Fibroblast of lung (primary cell): ENCODE data around the gene PRSS36. TPM values are rescaled to one million over a fixed set of nuclear protein-coding genes. Genes with fewer than 3 reads are reported as not detected.
A peak's percentile ranks its signal among the peaks of the same experiment; 100 is the strongest.
"Not testable (repeated sequence)": the region's sequence is repeated elsewhere in the genome, so short reads cannot be mapped to it uniquely, and the experiment has no call there.

Source experiments
- DNase-seq, 2 donors: peaks; one replicate each; pipeline versions ENCODE4 v3.0.0 to v3.0.0-alpha.2; 2010; ENCODE audit warnings: low read depth in 2 of 2
- H2AFZ ChIP-seq: 2 replicates; pipeline ENCODE4 v1.5.1; 2012; ENCODE audit warnings: low read length, control low read depth, inconsistent platforms
- H3K27ac ChIP-seq: 2 replicates; pipeline ENCODE4 v1.5.1; 2011; ENCODE audit warnings: low read length, control low read depth; ENCODE audit not compliant: insufficient read depth
- H3K27me3 ChIP-seq: 2 replicates; pipeline ENCODE4 v1.5.1; 2011; ENCODE audit warnings: mild to moderate bottlenecking, low read length; ENCODE audit not compliant: control insufficient read depth, insufficient read depth
- H3K36me3 ChIP-seq: 2 replicates; pipeline ENCODE4 v1.5.1; 2011; ENCODE audit warnings: low read length; ENCODE audit not compliant: control insufficient read depth, insufficient read depth
- H3K4me1 ChIP-seq: 2 replicates; pipeline ENCODE4 v1.5.1; 2011; ENCODE audit warnings: low read length; ENCODE audit not compliant: control insufficient read depth, insufficient read depth; ENCODE audit errors: extremely low read depth
- H3K4me2 ChIP-seq: 2 replicates; pipeline ENCODE4 v1.5.1; 2011; ENCODE audit warnings: low read length, control low read depth; ENCODE audit not compliant: insufficient read depth; ENCODE audit errors: extremely low read depth
- H3K4me3 ChIP-seq, 4 experiments: fragments of 200-600 bp in 1 of 4; sonication (generic) in 1 of 4; replicated peaks in 1 of 4; 2 replicates each; pipeline ENCODE4 v1.5.1; 2011 to 2016; ENCODE audit warnings: low read length in 4 of 4, low read depth in 3 of 4, mild to moderate bottlenecking in 3 of 4, control low read depth in 2 of 4, inconsistent platforms in 1 of 4, mixed read lengths in 1 of 4; ENCODE audit not compliant: insufficient read depth in 1 of 4; ENCODE audit errors: control extremely low read depth in 1 of 4
- H3K79me2 ChIP-seq: 2 replicates; pipeline ENCODE4 v1.5.1; 2012; ENCODE audit warnings: mild to moderate bottlenecking, low read length, inconsistent platforms; ENCODE audit not compliant: control insufficient read depth, insufficient read depth
- H3K9ac ChIP-seq: 2 replicates; pipeline ENCODE4 v1.5.1; 2011; ENCODE audit warnings: mild to moderate bottlenecking, low read length, control low read depth; ENCODE audit not compliant: insufficient read depth
- H3K9me3 ChIP-seq: 2 replicates; pipeline ENCODE4 v1.5.1; 2012; ENCODE audit warnings: low read depth, low read length; ENCODE audit not compliant: control insufficient read depth, insufficient read depth
- H4K20me1 ChIP-seq: 2 replicates; pipeline ENCODE4 v1.5.1; 2011; ENCODE audit warnings: low read length; ENCODE audit not compliant: control insufficient read depth, insufficient read depth; ENCODE audit errors: extremely low read depth
- CTCF ChIP-seq, 2 donors: IDR thresholded peaks in 1 of 2; conservative IDR thresholded peaks in 1 of 2; 1 replicate in 1 of 2; 2 replicates in 1 of 2; pipeline ENCODE4 v1.5.1; 2011 to 2012; ENCODE audit warnings: low read length in 2 of 2, control low read depth in 1 of 2, inconsistent platforms in 1 of 2, low read depth in 1 of 2, mild to moderate bottlenecking in 1 of 2
- EZH2 ChIP-seq: IDR thresholded peaks from 2 replicates; pipeline ENCODE4 v1.5.1; 2012; ENCODE audit warnings: low read length, control low read depth, mild to moderate bottlenecking; ENCODE audit errors: missing control alignments
- polyA plus RNA-seq, 2 donors: library from polyadenylated mRNA; depleted of rRNA in 1 of 2; stranded (reverse) in 1 of 2; unstranded in 1 of 2; fragments of >200 nt; gene quantifications; 2 replicates each; pipeline ENCODE4 v1.2.1, GENCODE V29; 2011 to 2012; ENCODE audit warnings: missing spikeins in 1 of 2
- total RNA-seq: library from RNA; depleted of rRNA; stranded (reverse); fragments of >200 nt; gene quantifications from 2 replicates; pipeline ENCODE4 v1.2.1, GENCODE V29; 2014

PRSS36 gene
- total and polyA plus RNA-seq, 2 donors (not counting 1 experiment from before 2014, with no cell fraction given) = 0.10 to 0.17 TPM

GRCh38 chr16:31107465-31107867, 42.4 kb downstream of the PRSS36 start:
- no peaks in the 10 kb centered on the region for H4K20me1 ChIP-seq
- no peak for TF ChIP-seq CTCF (conservative IDR thresholded peaks at IDR 0.05 in 1 of 2, IDR thresholded peaks at IDR 0.05 in 1 of 2; ENCODE audit: low read depth in 1 of 2, low read length in 2 of 2)
- TF ChIP-seq EZH2 = no peak
- DNase-seq = no peak
- peaks cover 19% of the 10 kb centered on the region for H3K36me3 ChIP-seq
- peaks cover 9% of the 10 kb centered on the region for H3K79me2 ChIP-seq
- no peak overlapping the region for H3K9ac ChIP-seq
- H3K4me3 ChIP-seq = peak overlapping the region in 2 of 4 experiments; percentile 52 to 95
- no peaks in the 10 kb centered on the region for H3K27me3 ChIP-seq
- no peak overlapping the region for H3K27ac ChIP-seq
- no peak overlapping the region for H2AFZ ChIP-seq
- H3K4me1 ChIP-seq = peaks cover 3% of the 10 kb centered on the region
- H3K4me2 ChIP-seq = peak overlapping the region; percentile 83
- no peaks in the 10 kb centered on the region for H3K9me3 ChIP-seq

- no peaks in the 10 kb centered on the region for H3K27me3 ChIP-seq
- no peak overlapping the region for H3K4me3 ChIP-seq
- peaks cover 3% of the 10 kb centered on the region for H3K4me1 ChIP-seq
- no peak overlapping the region for H3K4me2 ChIP-seq
- DNase-seq = no peak
- H4K20me1 ChIP-seq = no peaks in the 10 kb centered on the region
- H3K9me3 ChIP-seq = no peaks in the 10 kb centered on the region
- no peak overlapping the region for H2AFZ ChIP-seq
- H3K36me3 ChIP-seq = peaks cover 13% of the 10 kb centered on the region
- peaks cover 9% of the 10 kb centered on the region for H3K79me2 ChIP-seq
- no peak overlapping the region for H3K27ac ChIP-seq
- no peak for TF ChIP-seq EZH2
- no peak for TF ChIP-seq CTCF (conservative IDR thresholded peaks at IDR 0.05 in 1 of 2, IDR thresholded peaks at IDR 0.05 in 1 of 2; ENCODE audit: low read depth in 1 of 2, low read length in 2 of 2)
- no peak overlapping the region for H3K9ac ChIP-seq
These were observed 43.1 kb downstream of the PRSS36 start for GRCh38 chr16:31106509-31107464.

- Histone ChIP-seq H3K27ac (peak overlapping the region; percentile 20), H3K36me3 (peaks cover 6% of the 10 kb centered on the region), H3K4me1 (peaks cover 3% of the 10 kb centered on the region), H2AFZ (peak overlapping the region; percentile 93), H3K9ac (no peak overlapping the region), H3K4me3 (no peak overlapping the region), H3K9me3 (no peaks in the 10 kb centered on the region), H3K27me3 (no peaks in the 10 kb centered on the region), H4K20me1 (no peaks in the 10 kb centered on the region), H3K79me2 (peaks cover 9% of the 10 kb centered on the region), H3K4me2 (peak overlapping the region; percentile 25)
- TF ChIP-seq CTCF (conservative IDR thresholded peaks at IDR 0.05 in 1 of 2, IDR thresholded peaks at IDR 0.05 in 1 of 2; ENCODE audit: low read depth in 1 of 2, low read length in 2 of 2) (peak; percentile 61 to 78), EZH2 (no peak)
- DNase-seq = peak; percentile 32 to 46
These were observed 44.1 kb downstream of the PRSS36 start for GRCh38 chr16:31105677-31106213.

GRCh38 chr16:31100876-31101641, 48.8 kb downstream of the PRSS36 start:
- not testable (repeated sequence) for H3K9ac ChIP-seq, H3K27ac ChIP-seq, H3K4me2 ChIP-seq, H3K9me3 ChIP-seq, DNase-seq, H3K79me2 ChIP-seq, H2AFZ ChIP-seq, H3K36me3 ChIP-seq, H3K27me3 ChIP-seq, H4K20me1 ChIP-seq, H3K4me1 ChIP-seq, H3K4me3 ChIP-seq
